GM23338 (cell line): Measurements from ENCODE around the gene GCKR. TPM values are rescaled to one million over a fixed set of nuclear protein-coding genes. Genes with fewer than 3 reads are reported as not detected.

Experiments
- ATAC-seq: fragments of 200-7000 bp; cut with Tn5 transposase; 3 replicates; pipeline ENCODE4 v1.9.1; 2020
- DNase-seq: peaks from one replicate; pipeline ENCODE4 v3.0.0-alpha.2; 2015; ENCODE audit warnings: low spot score
- H2AFZ ChIP-seq: fragments of 200-600 bp; sonication (generic); 2 replicates; pipeline ENCODE4 v1.8.0; 2016; ENCODE audit warnings: antibody characterized with exemption, mild to moderate bottlenecking, moderate library complexity
- H3F3A ChIP-seq: fragments of 200-600 bp; sonication (generic); replicated peaks from 2 replicates; pipeline ENCODE4 v1.8.0; 2017; ENCODE audit warnings: antibody characterized with exemption, mixed run types, low read depth
- H3K27ac ChIP-seq: fragments of 200-600 bp; sonication (generic); 2 replicates; pipeline ENCODE4 v1.6.1; 2016; ENCODE audit warnings: low read depth
- H3K27me3 ChIP-seq: fragments of 200-600 bp; sonication (generic); 2 replicates; pipeline ENCODE4 v1.8.0; 2016; ENCODE audit warnings: mild to moderate bottlenecking, mixed run types, moderate library complexity; ENCODE audit not compliant: insufficient read depth
- H3K36me3 ChIP-seq: fragments of 200-600 bp; sonication (generic); 2 replicates; pipeline ENCODE4 v1.8.0; 2016; ENCODE audit warnings: mild to moderate bottlenecking; ENCODE audit not compliant: insufficient read depth
- H3K4me1 ChIP-seq: fragments of 200-600 bp; sonication (generic); 2 replicates; pipeline ENCODE4 v1.8.0; 2016; ENCODE audit warnings: mild to moderate bottlenecking, moderate library complexity; ENCODE audit not compliant: insufficient read depth
- H3K4me2 ChIP-seq: fragments of 200-600 bp; sonication (generic); 2 replicates; pipeline ENCODE4 v1.7.1; 2017; ENCODE audit warnings: mixed run types
- H3K4me3 ChIP-seq: fragments of 200-600 bp; sonication (generic); 2 replicates; pipeline ENCODE4 v1.6.1; 2016; ENCODE audit warnings: mixed run types
- H3K79me2 ChIP-seq: fragments of 200-600 bp; sonication (generic); replicated peaks from 2 replicates; pipeline ENCODE4 v1.8.0; 2017; ENCODE audit warnings: mild to moderate bottlenecking; ENCODE audit not compliant: insufficient read depth
- H3K9me2 ChIP-seq: fragments of 200-600 bp; sonication (generic); 2 replicates; pipeline ENCODE4 v1.8.0; 2017; ENCODE audit not compliant: insufficient read depth
- H4K20me1 ChIP-seq: fragments of 200-600 bp; sonication (generic); replicated peaks from 2 replicates; pipeline ENCODE4 v1.8.0; 2017; ENCODE audit warnings: mild to moderate bottlenecking; ENCODE audit not compliant: insufficient read depth
- H3K27ac Mint-ChIP-seq: 2 replicates; pipeline ENCODE4 v1.8.0; 2020; ENCODE audit warnings: inconsistent platforms, mild to moderate bottlenecking, moderate library complexity, mixed read lengths
- H3K27me3 Mint-ChIP-seq: 3 replicates; pipeline ENCODE4 v1.8.0; 2022; ENCODE audit warnings: low read depth, mild to moderate bottlenecking, moderate library complexity, mixed read lengths, inconsistent platforms; ENCODE audit not compliant: insufficient read depth, poor library complexity
- H3K36me3 Mint-ChIP-seq: 3 replicates; pipeline ENCODE4 v1.8.0; 2021; ENCODE audit warnings: low read depth, mild to moderate bottlenecking, inconsistent platforms, moderate library complexity, mixed read lengths
- H3K4me1 Mint-ChIP-seq: 3 replicates; pipeline ENCODE4 v1.8.0; 2020; ENCODE audit warnings: mild to moderate bottlenecking, inconsistent platforms, mixed read lengths
- H3K4me3 Mint-ChIP-seq: 3 replicates; pipeline ENCODE4 v1.8.0; 2021; ENCODE audit warnings: moderate library complexity, mild to moderate bottlenecking, inconsistent platforms, mixed read lengths
- H3K9me3 Mint-ChIP-seq: 3 replicates; pipeline ENCODE4 v1.8.0; 2020; ENCODE audit warnings: moderate library complexity, mild to moderate bottlenecking, inconsistent platforms, mixed read lengths
- CTCF ChIP-seq, 2 experiments: fragments of 200-600 bp in 1 of 2; sonication (generic) in 1 of 2; conservative IDR thresholded peaks; 2 replicates each; pipeline versions ENCODE4 v1.5.1 to v1.6.1; 2016 to 2017; ENCODE audit warnings: antibody characterized with exemption in 2 of 2, low read depth in 2 of 2, mild to moderate bottlenecking in 2 of 2, moderate library complexity in 1 of 2
- ETS1 ChIP-seq: IDR thresholded peaks from 2 replicates; pipeline ENCODE4 v1.6.1; 2016; ENCODE audit warnings: antibody characterized with exemption
- EZH2 ChIP-seq: fragments of 200-600 bp; sonication (generic); IDR thresholded peaks from one replicate; pipeline ENCODE4 v1.8.0; 2017; ENCODE audit warnings: antibody characterized with exemption, mild to moderate bottlenecking, low read depth; ENCODE audit not compliant: unreplicated experiment
- JUNB ChIP-seq: IDR thresholded peaks from one replicate; pipeline ENCODE4 v1.6.1; 2016; ENCODE audit warnings: antibody characterized with exemption; ENCODE audit not compliant: unreplicated experiment
- NANOG ChIP-seq: IDR thresholded peaks from 2 replicates; pipeline ENCODE4 v1.6.1; 2016; ENCODE audit warnings: antibody characterized with exemption, borderline replicate concordance
- REST ChIP-seq: IDR thresholded peaks from one replicate; pipeline ENCODE4 v1.6.1; 2018; ENCODE audit warnings: antibody characterized with exemption; ENCODE audit not compliant: unreplicated experiment
- ZNF331 ChIP-seq: fragments of 250-450 bp; sonication (Bioruptor Pico); IDR thresholded peaks from 2 replicates; pipeline ENCODE4 v1.5.0; 2020; ENCODE audit warnings: low read depth, mild to moderate bottlenecking, moderate library complexity
- ZNF462 ChIP-seq: fragments of 250-450 bp; sonication (Bioruptor Pico); IDR thresholded peaks from 2 replicates; pipeline ENCODE4 v1.5.0; 2020; ENCODE audit warnings: mild to moderate bottlenecking, moderate library complexity
- long read RNA-seq: library from polyadenylated mRNA; unstranded; transcript quantifications from one replicate; pipeline ENCODE4 v2.0.0, GENCODE V29; 2020; ENCODE audit not compliant: unreplicated experiment
- polyA plus RNA-seq: library from polyadenylated mRNA; unstranded; fragments of >200 nt; fragmentation: Nextera tagmentation; extraction: Ambion mirVana; gene quantifications from 2 replicates; pipeline ENCODE4 v1.2.1, GENCODE V29; 2016
- total RNA-seq: library from RNA; depleted of rRNA; stranded (reverse); fragments of >200 nt; shearing (Covaris generic); gene quantifications from 2 replicates; pipeline ENCODE4 v1.2.3, GENCODE V29; 2014; rRNA removed

GCKR gene
- total RNA-seq (not detected in 2 replicates), polyA plus RNA-seq (not detected in 2 replicates)
- long read RNA-seq, partial matches to known transcripts: 0 of 1 reads
- long read RNA-seq, other reads (novel, unspliced or antisense): 1 of 1 reads

GRCh38 chr2:27496357-27497287, at the start of gene GCKR:
Gene GCKR, plus strand, starts transcription at chr2:27496839. Its CDS starts 66 bp downstream, at chr2:27496905.
- no peaks in the 10 kb centered on the region for H3F3A ChIP-seq
- Mint-ChIP-seq H3K4me1 (peaks cover 16% of the 10 kb centered on the region), H3K27me3 (peaks cover 20% of the 10 kb centered on the region), H3K27ac (no peak within 1 kb of the TSS), H3K4me3 (peak within 1 kb of the TSS; percentile 92), H3K36me3 (no peaks in the 10 kb centered on the region; the same call in 2 of the 3 replicates), H3K9me3 (no peaks in the 10 kb centered on the region)
- H4K20me1 ChIP-seq: no peaks in the 10 kb centered on the region
- no peak for TF ChIP-seq ETS1
- TF ChIP-seq ZNF331 (CRISPR knock-in tag): no peak
- no peak for TF ChIP-seq NANOG
- TF ChIP-seq ZNF462 (CRISPR knock-in tag): no peak
- no peak for TF ChIP-seq JUNB
- TF ChIP-seq EZH2: no peak
- no peak for TF ChIP-seq REST
- no peak for TF ChIP-seq CTCF (conservative IDR thresholded peaks at IDR 0.05; ENCODE audit: low read depth in 2 of 2)
- H3K79me2 ChIP-seq: no peaks in the 10 kb centered on the region
- no peaks in the 10 kb centered on the region for H3K36me3 ChIP-seq
- H3K9me2 ChIP-seq: no peaks in the 10 kb centered on the region
- H3K4me1 ChIP-seq: 0 out of 2 replicates have a peak, but pooled peaks cover 15% of the 10 kb centered on the region
- H3K27ac ChIP-seq: no peak within 1 kb of the TSS
- no peak for DNase-seq
- ATAC-seq: no peak
- peak within 1 kb of the TSS; percentile 98 for H3K4me3 ChIP-seq
- H3K4me2 ChIP-seq: peak within 1 kb of the TSS; percentile 98
- peak within 1 kb of the TSS; percentile 100 for H2AFZ ChIP-seq
- peaks cover 31% of the 10 kb centered on the region for H3K27me3 ChIP-seq
